ENCODE results near the gene ADPRM. TPM values are rescaled to one million over a fixed set of nuclear protein-coding genes. Genes with fewer than 3 reads are reported as not detected.

ADPRM gene
- total RNA-seq, 4 donors from 2014 or later, result 5.8 to 12.2 (median 8.5) TPM

- Histone ChIP-seq H3K27ac (replicated peaks in 1 of 4) (no peak overlapping the region), H3K4me1 (no peaks in the 10 kb centered on the region), H3K4me3 (no peak overlapping the region), H3K27me3 (no peaks in the 10 kb centered on the region), H3K9me3 (no peaks in the 10 kb centered on the region), H3K36me3 (peaks cover 0 to 31% (median 8%) of the 10 kb centered on the region in 4 donors)
- DNase-seq (ENCODE audit: extremely low spot score), result no peak
- TF ChIP-seq EP300 (IDR thresholded peaks at IDR 0.05) (no peak), POLR2A (IDR thresholded peaks at IDR 0.05; ENCODE audit: low read depth) (no peak), CTCF (IDR thresholded peaks at IDR 0.05) (no peak), POLR2AphosphoS5 (IDR thresholded peaks at IDR 0.05) (no peak)
- WGBS, result 92% methylated on average over 10 of the region's 10 CpGs
- intact Hi-C loops (cut with DNase I), result no loop called here
Observed at GRCh38 chr17:10661437-10661836, 36.0 kb upstream of the ADPRM start.

GRCh38 chr17:10663231-10663630, 34.2 kb upstream of the ADPRM start:
- no peak overlapping the region for H3K4me3 ChIP-seq
- TF ChIP-seq CTCF (IDR thresholded peaks at IDR 0.05) (no peak), POLR2A (IDR thresholded peaks at IDR 0.05; ENCODE audit: low read depth) (no peak), EP300 (IDR thresholded peaks at IDR 0.05) (no peak), POLR2AphosphoS5 (IDR thresholded peaks at IDR 0.05) (no peak)
- no peaks in the 10 kb centered on the region for H3K27me3 ChIP-seq
- no peak overlapping the region for H3K27ac ChIP-seq (replicated peaks in 1 of 4)
- 94% methylated on average over 6 of the region's 6 CpGs for WGBS
- intact Hi-C loops (cut with DNase I), result no loop called here
- peaks cover 0 to 37% (median 8%) of the 10 kb centered on the region in 4 donors for H3K36me3 ChIP-seq
- no peaks in the 10 kb centered on the region for H3K9me3 ChIP-seq
- DNase-seq (ENCODE audit: extremely low spot score), result no peak
- no peaks in the 10 kb centered on the region for H3K4me1 ChIP-seq

GRCh38 chr17:10664571-10664970, 32.8 kb upstream of the ADPRM start:
- TF ChIP-seq POLR2AphosphoS5 (IDR thresholded peaks at IDR 0.05) (no peak), EP300 (IDR thresholded peaks at IDR 0.05) (no peak), POLR2A (IDR thresholded peaks at IDR 0.05; ENCODE audit: low read depth) (no peak), CTCF (IDR thresholded peaks at IDR 0.05) (no peak)
- Histone ChIP-seq H3K4me3 (no peak overlapping the region), H3K27ac (replicated peaks in 1 of 4) (no peak overlapping the region), H3K9me3 (no peaks in the 10 kb centered on the region), H3K36me3 (peaks cover 0 to 25% (median 4%) of the 10 kb centered on the region in 4 donors), H3K27me3 (no peaks in the 10 kb centered on the region), H3K4me1 (no peaks in the 10 kb centered on the region)
- no peak for DNase-seq (ENCODE audit: extremely low spot score)
- intact Hi-C loops (cut with DNase I), result no loop called here
- WGBS, result 91% methylated on average over 9 of the region's 9 CpGs

GRCh38 chr17:10666906-10667305, 30.5 kb upstream of the ADPRM start:
- Histone ChIP-seq H3K27ac (replicated peaks in 1 of 4) (no peak overlapping the region), H3K4me1 (no peaks in the 10 kb centered on the region), H3K9me3 (no peaks in the 10 kb centered on the region), H3K27me3 (no peaks in the 10 kb centered on the region), H3K36me3 (peaks cover 0 to 14% (median 2%) of the 10 kb centered on the region in 4 donors), H3K4me3 (no peak overlapping the region)
- 73% methylated on average over 5 of the region's 5 CpGs for WGBS
- no peak for DNase-seq (ENCODE audit: extremely low spot score)
- intact Hi-C loops (cut with DNase I), result loop anchor here (5.0 kb wide), 1 partner anchor 50 kb away; no protein-coding TSS in a partner anchor
- TF ChIP-seq POLR2AphosphoS5 (IDR thresholded peaks at IDR 0.05) (no peak), POLR2A (IDR thresholded peaks at IDR 0.05; ENCODE audit: low read depth) (no peak), CTCF (IDR thresholded peaks at IDR 0.05) (no peak), EP300 (IDR thresholded peaks at IDR 0.05) (no peak)

- Histone ChIP-seq H3K4me1 (no peaks in the 10 kb centered on the region), H3K4me3 (no peak overlapping the region), H3K9me3 (no peaks in the 10 kb centered on the region), H3K36me3 (peaks cover 0 to 14% (median 6%) of the 10 kb centered on the region in 4 donors), H3K27ac (replicated peaks in 1 of 4) (no peak overlapping the region), H3K27me3 (no peaks in the 10 kb centered on the region)
- intact Hi-C loops (cut with DNase I), result loop anchor here (5.0 kb wide), 1 partner anchor 49 kb away; no protein-coding TSS in a partner anchor
- WGBS, result 73% methylated on average over 1 of the region's 1 CpG
- no peak for DNase-seq (ENCODE audit: extremely low spot score)
- TF ChIP-seq EP300 (IDR thresholded peaks at IDR 0.05), result no peak
- TF ChIP-seq CTCF (IDR thresholded peaks at IDR 0.05), result no peak
- TF ChIP-seq POLR2AphosphoS5 (IDR thresholded peaks at IDR 0.05), result no peak
- TF ChIP-seq POLR2A (IDR thresholded peaks at IDR 0.05; ENCODE audit: low read depth), result no peak
Observed at GRCh38 chr17:10668775-10669174, 28.6 kb upstream of the ADPRM start.

Measured in esophagus muscularis mucosa (tissue), 4 donors.